Right renal pelvis (tissue), 4 donors: ENCODE results near the gene EPS15. TPM values are rescaled to one million over a fixed set of nuclear protein-coding genes. Genes with fewer than 3 reads are reported as not detected.
"Not testable (repeated sequence)": the region's sequence is repeated elsewhere in the genome, so short reads cannot be mapped to it uniquely, and the experiment has no call there.

Experiments used
- DNase-seq, 4 donors: peaks; one replicate each; pipeline ENCODE4 v3.0.0-alpha.2; 2013; ENCODE audit warnings: low read depth in 4 of 4, low spot score in 3 of 4, missing footprints in 1 of 4
- polyA plus RNA-seq, 4 donors: library from polyadenylated mRNA; unstranded; fragments of 120-200 nt; gene quantifications; one replicate each; pipeline ENCODE4 v1.2.1, GENCODE V29; 2013; ENCODE audit not compliant: insufficient read length in 4 of 4

Gene EPS15
- 10 to 100 TPM; 37.5 to 50.8 (median 45.6) TPM for polyA plus RNA-seq

DNA sequence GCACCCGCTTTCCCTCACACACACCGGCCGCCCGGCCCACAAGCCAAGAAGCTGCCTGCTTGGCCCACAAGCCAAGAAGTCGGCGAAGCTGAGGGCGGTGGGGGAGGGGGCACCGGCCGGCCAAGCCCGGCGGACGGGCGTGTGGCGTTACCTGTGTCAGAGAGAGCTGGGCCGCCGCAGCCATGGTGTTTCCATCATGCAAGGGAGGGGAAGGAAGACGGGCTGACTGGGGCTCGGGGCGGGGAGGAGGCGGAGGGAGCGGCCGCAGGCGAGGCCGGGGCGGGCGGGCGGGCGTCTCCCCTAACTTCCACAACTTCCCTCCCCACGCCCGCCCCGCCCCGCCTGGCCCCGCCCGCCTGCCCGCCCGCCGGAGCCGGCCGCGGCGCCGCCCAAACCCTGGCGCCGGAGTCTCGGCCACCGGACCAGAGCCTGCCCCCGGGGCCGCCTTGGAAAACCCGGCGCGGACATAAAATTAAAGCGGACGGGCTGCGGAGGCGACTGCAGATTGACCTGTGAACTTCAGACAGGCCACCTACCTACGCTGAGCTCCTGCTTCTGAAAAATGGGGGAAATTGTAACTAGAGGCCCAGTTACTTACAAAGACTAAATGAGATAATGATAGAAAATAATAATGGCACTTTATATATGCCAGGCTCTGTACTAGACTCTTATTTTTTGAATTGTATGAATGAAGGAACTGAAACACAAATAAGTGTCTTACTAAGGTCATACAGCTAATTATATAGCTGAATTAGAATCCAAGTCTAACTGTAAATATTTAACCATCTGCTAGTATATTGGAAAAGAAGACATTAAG, at the start of gene EPS15:
Gene EPS15, minus strand, starts transcription at position 219 of the 817 bp plus-strand sequence. Its CDS starts 35 bp downstream, at position 184.
- peak; percentile 55 to 61 (median 58) for DNase-seq

DNA sequence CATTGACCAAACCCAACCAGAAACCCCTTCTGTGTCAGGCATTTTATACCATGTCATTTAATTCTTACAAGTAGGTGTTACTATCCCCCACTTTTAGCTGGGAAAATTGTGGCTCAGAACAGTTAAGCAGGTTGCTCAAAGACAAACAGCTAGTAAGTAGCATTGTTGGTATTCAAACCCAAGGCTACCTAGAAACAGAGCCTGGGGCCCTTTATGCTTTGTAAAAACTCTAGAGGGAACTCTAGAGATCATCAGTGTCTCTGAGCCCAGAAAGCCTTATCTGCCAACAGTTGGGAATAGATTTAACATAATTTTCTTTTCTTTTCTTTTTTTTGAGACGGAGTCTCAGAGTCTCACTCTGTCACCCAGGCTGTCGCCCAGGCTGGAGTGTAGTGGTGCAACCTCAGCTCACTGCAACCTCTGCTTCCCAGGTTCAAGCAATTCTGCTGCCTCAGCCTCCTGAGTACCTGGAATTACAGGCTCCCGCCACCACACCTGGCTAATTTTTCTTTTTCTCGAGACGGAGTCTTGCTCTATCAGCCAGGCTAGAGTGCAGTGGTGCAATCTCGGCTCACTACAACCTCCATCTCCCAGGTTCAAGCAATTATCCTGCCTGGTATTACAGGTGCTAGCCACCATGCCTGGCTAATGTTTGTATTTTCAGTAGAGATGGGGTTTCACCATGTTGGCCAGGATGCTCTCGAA, 49.3 kb upstream of the EPS15 start:
- no peak for DNase-seq

DNA sequence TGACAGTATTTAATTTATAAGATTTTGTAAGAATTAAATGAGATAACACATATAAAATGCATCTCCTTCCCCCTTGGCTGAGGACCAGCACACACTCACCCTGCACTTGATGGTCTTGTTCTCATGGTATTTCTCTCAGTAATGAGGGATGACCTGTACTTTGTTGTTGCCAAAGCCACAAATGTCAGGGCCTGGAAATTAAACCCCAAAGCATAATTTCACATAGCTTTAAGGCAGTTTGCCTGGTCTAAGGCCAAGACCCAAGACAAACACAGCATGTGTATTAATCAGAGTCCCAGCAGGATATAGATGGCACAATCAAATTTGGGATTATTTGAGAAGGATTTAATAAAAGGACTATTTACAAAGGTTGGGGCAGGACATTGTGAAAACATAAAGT, 48.6 kb upstream of the EPS15 start:
- DNase-seq: no peak

DNA sequence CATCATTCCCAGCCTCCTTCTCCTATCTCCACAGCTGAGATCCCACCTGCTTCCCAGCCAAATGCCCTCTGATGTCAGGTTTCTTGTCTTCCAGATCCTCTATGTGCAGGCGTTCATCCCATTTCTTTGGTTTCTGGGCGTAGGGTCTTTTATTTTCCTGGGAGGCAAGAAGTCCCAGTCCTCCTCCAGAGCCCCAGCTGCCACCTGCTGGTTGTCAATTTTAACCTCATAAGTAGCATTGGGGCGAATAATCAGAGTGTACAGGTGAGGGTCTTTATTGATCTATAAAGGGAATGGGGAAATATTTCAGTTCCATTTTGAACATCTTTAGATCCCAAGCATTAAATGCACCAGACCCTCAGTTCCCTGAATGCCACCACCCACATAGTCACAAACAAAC, 47.2 kb upstream of the EPS15 start:
- DNase-seq: no peak

DNA sequence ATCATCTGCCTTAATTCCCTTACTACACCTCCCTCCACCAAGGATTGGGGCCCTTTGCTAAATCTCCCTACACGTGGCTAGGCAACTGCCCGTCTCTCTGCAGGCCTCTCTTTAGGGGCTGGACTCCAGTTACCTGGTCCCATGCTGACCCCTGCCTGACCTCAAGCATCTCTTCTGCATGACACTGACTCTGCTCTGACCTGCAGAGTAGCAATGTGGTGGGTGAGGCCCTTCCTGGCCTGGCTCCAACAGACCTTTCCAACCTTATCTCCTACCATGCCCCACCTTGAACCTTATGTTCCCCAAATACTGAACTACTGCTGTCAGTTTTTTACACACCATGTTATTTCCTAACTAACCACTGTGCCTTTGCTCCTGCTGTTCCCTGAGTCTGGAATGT, 45.9 kb upstream of the EPS15 start:
- DNase-seq: no peak

DNA sequence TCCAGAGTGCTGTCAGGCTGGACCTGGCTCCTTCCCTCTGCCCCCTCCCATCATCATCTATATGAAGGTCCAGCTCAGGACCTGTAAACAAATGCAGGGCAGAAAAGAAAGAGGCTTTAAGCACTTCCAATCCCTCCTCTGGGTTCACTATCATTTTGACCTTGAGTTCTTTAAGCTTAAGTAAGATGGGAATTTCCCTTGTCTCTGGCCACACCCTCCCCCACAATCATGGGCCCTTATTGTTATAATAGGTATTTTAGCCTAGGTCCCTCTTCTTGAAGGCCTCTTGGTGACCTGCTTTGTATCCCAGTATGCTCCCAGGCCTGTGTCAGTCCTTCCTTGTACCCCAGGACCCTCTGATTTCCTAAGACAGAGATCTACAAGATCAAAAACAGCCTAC, 45.1 kb upstream of the EPS15 start:
- no peak for DNase-seq

DNA sequence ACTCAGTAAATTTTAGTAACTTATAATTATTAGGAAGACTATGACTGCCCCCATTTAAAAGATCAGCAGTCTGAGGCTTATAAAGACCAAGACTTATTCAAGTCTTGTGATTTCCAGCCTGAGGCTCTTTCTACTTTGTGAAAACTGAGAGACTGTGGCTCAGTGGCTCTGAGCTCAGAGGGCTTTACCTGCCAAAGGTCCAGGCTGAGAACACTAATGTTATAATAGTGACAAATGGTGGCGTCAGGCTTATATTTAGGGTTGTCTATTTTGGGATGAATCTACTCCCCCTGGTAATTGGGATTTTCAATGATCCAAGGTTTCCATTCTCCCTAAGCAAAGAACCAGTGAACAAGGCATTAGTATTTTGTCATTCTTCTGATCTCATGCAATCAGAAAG, 42.6 kb upstream of the EPS15 start:
- DNase-seq: no peak

DNA sequence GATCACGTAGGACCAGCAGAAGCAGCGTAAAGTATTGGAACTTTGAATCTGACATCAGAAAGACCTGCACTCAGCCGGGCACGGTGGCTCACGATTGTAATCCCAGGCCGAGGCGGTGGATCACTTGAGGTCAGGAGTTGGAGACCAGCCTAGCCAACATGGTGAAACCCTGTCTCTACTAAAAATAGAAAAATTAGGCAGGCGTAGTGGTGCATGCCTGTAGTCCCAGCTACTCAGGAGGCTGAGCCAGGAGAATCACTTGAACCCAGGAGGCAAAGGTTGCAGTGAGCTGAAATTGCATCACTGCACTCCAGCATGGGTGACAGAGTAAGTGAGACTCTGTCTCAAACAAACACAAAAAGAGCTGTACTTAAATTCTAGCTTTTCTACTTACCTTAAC, 41.8 kb upstream of the EPS15 start:
- DNase-seq: not testable (repeated sequence)

DNA sequence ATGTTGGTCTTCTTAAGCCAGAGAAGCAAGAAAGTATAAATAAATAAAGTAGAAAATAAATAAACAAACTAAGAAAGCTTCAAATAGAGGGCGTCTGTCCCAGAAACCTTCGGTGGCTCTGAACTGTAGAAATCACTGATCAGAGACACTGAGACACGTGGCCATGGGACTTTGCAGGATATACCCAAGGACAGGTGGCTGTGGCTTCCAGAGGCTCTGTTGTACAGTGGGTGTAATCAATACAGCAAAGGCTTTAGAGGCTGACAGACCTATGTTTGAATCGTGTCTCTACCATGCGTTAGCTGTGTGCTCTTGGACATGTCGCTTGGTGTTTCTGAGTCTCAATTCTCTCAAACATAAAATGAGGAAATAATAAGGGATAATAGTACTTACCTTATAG, 41.0 kb upstream of the EPS15 start:
- DNase-seq: no peak

DNA sequence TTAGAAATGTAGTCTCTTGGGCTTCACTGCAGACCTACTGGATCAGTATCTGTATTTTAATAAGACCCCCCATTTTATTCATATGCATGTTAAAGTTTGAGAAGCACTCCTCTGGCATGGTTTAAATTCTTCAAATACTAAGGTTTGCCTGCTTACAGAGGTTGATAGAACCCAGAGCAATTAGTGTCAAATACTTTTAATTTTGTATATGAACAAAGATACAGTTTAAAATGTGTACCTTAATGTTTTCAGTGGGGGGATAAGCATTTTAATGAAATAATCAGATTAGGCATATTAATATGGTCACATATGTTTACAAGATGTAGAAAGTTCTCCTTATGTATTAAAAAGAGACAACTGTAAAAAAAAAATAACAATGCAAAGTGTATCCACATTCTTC, 40.4 kb upstream of the EPS15 start:
- no peak for DNase-seq

DNA sequence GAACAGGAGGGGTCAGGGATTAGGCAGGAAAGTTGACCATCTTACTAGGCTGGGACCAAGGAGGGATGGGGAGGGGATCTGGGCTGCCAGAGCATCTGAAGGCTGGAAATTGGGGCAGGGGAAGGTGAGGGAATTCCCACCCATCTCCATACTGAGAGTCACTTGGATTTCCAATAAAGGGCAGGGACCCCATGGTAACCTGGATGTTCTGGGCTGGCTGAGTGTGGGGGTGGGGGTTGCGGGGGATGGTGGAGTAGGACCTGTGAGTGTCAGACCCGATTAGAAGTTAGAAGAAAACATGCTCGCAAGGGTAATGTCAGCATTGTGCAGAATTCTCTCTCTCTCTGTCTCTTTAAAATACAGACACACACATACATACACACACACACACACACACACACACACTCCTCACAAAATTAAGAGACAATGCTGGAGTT, 40.0 kb upstream of the EPS15 start:
- DNase-seq: no peak

DNA sequence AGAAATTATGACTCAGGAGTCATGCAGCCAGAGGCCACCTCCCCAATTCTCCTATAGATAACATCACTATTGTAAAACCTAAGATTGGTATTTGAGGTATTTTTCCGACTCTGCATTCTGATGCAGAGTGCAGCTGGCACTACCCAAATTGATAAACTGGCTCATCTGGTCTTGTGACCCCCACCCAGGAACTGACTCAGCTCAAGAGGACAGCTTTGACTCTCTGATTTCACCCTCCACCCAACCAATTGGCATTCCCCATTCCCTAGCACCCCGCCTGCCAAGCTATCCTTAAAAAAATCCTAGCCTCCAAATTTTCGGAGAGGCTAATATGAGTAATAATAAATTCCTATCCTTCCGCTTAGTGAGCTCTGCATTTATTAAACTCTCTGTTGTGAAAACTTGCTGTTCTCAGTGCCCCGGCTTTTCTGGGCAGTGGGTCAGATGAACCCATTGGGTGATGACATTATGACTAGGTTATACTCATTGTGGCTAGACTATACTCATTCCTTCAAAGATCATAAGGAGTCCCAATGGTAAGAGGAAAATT, 39.4 kb upstream of the EPS15 start:
- DNase-seq: no peak

DNA sequence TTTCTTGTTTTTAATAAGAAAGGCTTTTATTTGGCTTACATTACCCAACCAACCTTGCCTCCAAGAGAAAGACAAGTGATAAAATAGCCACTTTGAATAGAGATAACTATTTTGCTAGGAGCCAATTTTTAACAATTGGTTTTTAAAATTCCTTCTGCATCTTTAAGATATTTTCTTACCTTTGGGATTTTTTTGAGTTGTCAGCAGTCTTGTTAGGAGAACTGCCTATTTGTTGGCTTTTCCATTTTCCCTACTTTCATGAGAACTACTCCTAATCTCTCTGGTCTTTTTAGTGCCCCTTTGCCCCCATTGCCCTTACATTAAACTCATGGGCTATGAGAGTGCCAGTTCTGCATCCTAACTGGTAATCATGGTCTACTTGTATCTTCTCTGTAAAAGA, 38.1 kb upstream of the EPS15 start:
- no peak for DNase-seq

DNA sequence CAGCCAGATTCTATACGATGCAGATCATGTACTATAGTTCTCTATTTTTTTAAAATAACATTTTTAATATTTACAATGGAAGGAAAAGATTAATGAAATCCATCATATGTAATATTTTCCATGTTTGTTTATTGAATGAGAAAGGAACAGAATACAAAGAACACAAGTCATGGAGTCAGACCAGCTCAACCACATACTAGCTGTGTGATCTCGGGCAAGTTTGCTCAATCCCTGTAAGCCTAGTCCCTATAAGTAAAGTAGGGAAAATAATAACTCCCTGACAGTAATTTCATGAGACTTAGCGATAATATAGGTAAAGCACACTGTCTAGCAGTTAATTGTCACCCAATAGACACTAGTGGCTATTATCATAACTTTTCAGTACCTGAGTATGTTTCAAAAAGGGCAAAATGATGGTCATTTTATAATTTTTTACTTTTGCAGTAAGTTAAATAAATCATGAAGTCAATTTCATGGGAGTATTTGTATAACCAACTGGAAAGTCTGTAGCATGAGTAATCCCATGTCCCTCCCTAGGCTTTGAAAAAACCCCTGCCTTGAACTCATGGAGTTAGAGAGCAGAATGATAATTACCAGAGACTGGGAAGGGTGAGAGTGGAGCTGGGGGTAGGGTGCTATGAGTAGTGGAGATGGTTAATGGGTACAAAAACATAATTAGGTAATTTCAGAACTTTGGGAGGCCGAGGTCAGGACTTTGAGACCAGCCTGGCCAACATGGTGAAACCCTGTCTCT, 37.0 kb upstream of the EPS15 start:
- no peak for DNase-seq

DNA sequence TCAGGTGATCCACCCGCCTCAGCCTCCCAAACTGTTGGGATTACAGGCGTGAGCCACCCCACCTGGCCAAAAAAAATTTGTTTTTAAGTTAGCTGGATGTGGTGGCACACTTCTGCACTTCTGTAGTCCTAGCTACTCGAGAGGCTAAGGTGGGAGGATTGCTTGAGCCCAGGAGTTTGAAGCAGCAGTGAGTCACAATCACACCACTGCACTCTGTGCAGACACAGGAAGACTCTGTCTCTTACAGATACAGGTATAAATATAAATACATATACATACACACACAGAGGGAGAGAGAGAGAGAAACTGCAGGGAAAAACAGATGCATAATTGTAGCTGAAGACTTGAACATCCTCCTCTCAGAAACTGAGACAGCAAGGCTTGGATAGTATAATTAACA, 34.8 kb upstream of the EPS15 start:
- DNase-seq: no peak

DNA sequence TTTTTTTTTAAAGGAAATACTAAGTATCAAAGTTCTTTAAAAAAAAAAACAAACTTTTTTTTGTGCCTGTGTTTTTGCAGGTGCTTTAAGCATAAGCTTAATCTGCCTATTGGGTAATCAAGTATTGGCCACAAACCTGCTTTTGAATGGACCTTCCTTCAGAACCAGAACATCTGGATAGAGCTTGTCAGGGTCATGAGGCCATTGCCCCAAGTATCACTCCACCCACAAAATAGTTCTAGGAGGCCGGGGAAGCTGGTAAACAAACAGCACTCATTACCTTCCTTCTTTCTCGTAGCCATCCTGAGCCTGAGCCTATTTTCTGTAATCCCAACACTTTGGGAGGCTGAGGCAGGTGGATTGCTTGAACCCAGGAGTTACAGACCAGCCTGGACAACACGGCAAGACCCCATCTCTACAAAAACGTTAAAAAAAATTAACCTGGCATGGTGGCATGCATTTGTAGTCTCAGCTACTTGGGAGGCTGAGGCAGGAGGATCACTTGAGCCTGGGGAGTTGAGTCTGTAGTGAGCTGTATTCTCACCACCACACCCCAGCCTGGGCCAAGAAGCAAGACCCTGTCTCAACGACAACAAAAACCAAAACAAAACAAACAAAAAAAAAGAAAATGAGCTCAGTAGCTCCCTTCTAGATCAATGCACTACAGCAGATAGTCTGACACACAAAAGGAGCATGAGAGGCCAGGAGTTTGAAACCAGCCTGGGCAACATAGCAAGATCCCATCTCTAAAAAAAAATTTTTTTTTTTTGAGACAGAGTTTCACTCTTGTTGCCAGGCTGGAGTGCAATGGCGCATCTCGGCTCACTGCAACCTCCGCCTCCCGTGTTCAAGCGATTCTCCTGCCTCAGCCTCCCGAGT, 34.1 kb upstream of the EPS15 start:
- no peak for DNase-seq

DNA sequence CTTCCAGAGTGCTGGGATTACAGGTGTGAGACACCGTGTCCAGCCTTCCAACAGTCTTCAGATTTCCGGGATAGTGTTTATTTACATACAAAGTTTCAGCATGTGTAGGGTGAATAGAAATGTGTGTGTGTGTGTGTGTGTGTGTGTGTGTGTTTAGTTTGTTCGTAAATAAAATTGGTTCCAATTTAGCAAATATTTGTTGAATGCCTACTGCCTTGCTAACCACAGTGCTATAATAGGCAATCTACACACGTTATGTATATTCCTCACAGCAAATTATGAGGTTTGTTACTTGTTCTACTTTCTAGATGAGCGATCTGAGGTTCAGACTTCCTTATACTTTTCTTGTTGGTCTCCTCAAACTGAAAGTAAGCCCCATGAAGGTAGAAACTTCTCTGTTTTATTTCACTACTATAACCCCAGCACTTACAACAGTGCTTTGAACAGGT, 32.8 kb upstream of the EPS15 start:
- DNase-seq: no peak

DNA sequence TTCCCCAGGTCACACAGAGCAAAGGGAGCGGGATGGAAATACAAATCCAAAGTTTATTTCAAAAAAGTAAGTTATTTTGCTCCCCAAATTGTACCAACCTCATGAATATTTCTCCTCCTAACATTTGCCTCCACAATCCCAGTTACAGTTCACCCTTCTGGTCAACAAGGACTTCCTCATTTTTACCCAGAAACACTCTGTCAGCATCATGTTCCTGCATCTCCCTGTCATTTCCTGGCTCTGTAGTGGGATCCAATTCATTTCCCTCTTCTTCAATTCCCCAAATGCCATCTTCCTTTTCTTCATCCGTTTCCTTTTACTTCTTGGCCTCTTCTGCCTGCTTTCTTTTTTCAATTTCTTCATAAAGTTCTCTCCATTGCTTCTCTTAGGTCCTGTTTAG, 32.0 kb upstream of the EPS15 start:
- DNase-seq: no peak

DNA sequence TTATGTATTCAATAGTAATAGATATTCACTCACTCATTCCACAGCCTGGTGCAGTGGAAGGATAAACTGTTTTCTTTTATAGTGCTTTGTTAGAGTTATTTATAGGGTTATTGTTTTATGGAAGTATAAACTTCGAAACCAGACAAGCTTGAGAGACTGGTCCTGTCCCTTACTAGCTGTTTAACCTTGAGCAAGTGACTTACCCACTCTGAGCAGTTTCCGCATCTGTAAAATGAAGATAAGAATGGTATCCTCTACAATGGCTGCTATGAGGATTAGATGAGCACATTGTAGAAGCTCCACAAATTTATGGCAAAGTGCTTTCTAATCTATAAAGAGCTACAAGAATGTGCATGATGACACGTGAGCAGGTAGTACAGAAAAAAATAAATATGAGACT, 30.8 kb upstream of the EPS15 start:
- no peak for DNase-seq

DNA sequence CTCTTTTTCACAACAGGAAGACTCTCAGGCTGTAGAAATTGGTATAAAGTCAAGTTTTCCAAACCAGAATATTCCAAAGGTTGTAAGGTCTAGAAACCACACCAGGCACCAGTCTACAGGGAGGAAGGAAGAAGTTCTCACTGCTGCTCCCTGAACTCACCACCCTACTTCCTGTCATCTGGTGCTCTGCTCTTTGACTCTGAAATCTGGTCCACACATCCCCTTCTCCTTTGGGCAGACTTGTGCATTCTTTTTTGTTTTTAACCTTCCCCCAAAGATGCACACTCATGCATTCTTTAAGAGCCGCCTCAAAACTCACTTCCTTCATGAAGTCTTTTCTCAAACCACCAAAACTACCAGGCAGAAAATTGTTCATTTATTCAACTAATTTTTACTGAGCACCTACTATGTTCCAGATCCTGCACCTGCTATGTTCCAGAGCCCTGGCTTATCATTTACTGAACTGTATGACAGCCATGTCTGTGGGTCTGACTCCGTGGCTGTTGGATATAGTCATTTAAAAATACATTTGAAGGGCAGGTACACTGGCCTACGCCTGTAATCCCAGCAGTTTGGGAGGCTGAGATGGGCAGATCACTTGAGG, 30.1 kb upstream of the EPS15 start:
- DNase-seq: no peak
